SJSA1 (cell line): ENCODE measurements around the gene FMNL2. TPM values are rescaled to one million over a fixed set of nuclear protein-coding genes. Genes with fewer than 3 reads are reported as not detected.
A peak's percentile ranks its signal among the peaks of the same experiment; 100 is the strongest.

Experiments
- DNase-seq, 2 experiments: peaks; one replicate each; pipeline ENCODE4 v3.0.0-alpha.2; 2015 to 2020; ENCODE audit warnings: low spot score in 2 of 2, low read depth in 1 of 2
- H3K27ac ChIP-seq: fragments of 250-450 bp; sonication (Bioruptor Pico); 2 replicates; pipeline ENCODE4 v1.5.1; 2020; ENCODE audit warnings: mild to moderate bottlenecking, moderate library complexity
- H3K27me3 ChIP-seq: fragments of 250-450 bp; sonication (Bioruptor Pico); replicated peaks from 2 replicates; pipeline ENCODE4 v1.5.1; 2020; ENCODE audit warnings: mild to moderate bottlenecking, moderate library complexity
- H3K36me3 ChIP-seq: fragments of 250-450 bp; sonication (Bioruptor Pico); 2 replicates; pipeline ENCODE4 v1.5.1; 2020; ENCODE audit warnings: mild to moderate bottlenecking
- H3K4me1 ChIP-seq: fragments of 250-450 bp; sonication (Bioruptor Pico); replicated peaks from 2 replicates; pipeline ENCODE4 v1.6.1; 2021; ENCODE audit warnings: mild to moderate bottlenecking
- H3K4me3 ChIP-seq: fragments of 250-450 bp; sonication (Bioruptor Pico); 2 replicates; pipeline ENCODE4 v1.5.1; 2020; ENCODE audit warnings: mild to moderate bottlenecking
- H3K9me3 ChIP-seq: fragments of 250-450 bp; sonication (Bioruptor Pico); replicated peaks from 2 replicates; pipeline ENCODE4 v1.5.1; 2020; ENCODE audit warnings: mild to moderate bottlenecking
- total RNA-seq: library from RNA; depleted of rRNA; stranded (reverse); fragments of >200 nt; shearing (Covaris generic); gene quantifications from 2 replicates; pipeline ENCODE4 v1.2.3, GENCODE V29; 2014

The FMNL2 gene
- total RNA-seq, 1 experiment from 2014 or later: 12.9 TPM

DNA sequence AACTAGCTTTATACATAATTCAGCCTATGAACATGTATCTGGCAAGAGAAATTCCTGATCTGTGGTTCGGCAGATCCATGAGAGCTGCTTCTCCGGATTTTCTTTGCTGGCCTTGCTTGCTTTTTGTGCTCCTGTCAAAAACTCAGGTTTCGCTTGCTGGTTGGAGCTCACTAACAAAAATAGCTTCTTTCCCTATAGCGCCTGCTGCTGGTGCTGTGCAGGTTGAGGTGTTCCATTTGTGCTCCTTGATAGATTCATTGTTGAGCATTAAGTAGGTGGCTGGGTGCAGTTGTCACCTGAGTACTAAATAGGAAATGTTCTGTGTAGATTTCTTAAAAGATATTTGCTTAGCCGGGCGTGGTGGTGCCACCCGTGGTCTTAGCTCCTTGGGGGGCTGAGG is 234.2 kb downstream of the FMNL2 start:
- Histone ChIP-seq H3K4me1 (peaks cover 4% of the 10 kb centered on the region; the same call in 1 of the 2 replicates), H3K36me3 (no peaks in the 10 kb centered on the region), H3K27ac (no peak overlapping the region), H3K9me3 (no peaks in the 10 kb centered on the region), H3K4me3 (no peak overlapping the region), H3K27me3 (no peaks in the 10 kb centered on the region)
- DNase-seq: no peak

DNA sequence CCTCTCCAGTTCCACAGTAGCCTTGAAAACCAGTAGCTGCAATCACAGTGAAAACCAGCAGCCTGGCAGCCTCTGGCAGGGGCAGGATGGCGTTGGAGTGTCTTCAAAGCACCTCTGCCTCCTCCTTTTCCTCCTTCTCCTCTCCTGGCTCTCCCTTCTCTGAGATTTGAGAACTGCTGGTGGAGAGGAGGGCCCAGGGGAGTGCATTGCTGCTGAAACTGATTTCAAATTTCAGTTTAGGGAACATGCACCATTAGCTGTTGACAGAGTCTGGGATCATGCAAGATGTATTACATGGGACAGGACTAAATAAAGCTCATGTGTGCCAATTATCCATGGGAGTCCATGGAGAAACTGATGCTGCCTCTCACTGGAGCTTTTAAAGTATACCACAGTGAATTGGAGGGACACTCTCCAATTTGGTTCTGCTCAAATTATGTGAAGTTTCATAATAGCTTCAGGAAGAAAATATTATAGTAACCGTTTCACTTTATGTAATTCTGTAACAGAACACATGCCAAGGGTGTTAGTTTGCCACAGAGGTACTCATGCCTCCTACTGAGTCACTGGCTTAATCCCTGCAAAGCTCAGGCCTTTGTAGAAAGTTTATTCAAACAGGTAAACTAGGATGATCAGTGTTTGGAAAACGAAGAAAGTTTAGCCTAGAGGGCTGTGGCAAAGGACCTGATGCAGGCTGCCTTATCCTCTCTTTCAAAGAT is 236.2 kb downstream of the FMNL2 start:
- H3K9me3 ChIP-seq: no peaks in the 10 kb centered on the region
- no peaks in the 10 kb centered on the region for H3K36me3 ChIP-seq
- DNase-seq: no peak
- no peaks in the 10 kb centered on the region for H3K27me3 ChIP-seq
- H3K4me3 ChIP-seq: no peak overlapping the region
- H3K4me1 ChIP-seq: peaks cover 4% of the 10 kb centered on the region; the same call in 1 of the 2 replicates
- H3K27ac ChIP-seq: no peak overlapping the region

DNA sequence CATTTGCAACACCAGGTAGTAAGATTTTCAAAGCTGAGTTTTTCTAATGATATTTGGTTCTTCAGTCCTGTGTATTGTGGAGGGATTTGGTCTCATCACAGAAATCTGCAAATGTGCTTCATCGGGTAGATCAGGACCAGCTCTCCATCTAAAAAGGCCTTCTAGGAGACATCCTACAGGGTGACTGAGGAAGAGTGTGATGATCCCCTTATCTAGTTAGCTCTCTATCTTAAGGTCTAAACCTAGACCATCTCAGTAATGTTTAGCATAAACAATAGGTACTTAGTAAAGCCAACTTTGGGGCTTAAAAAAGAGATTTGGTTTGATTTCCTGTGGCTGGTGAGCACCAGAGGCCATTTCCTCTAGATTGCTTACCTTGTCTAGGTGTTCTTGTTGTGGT is 237.1 kb downstream of the FMNL2 start:
- no peak overlapping the region for H3K27ac ChIP-seq
- no peaks in the 10 kb centered on the region for H3K27me3 ChIP-seq
- no peak for DNase-seq
- H3K36me3 ChIP-seq: no peaks in the 10 kb centered on the region
- no peak overlapping the region for H3K4me3 ChIP-seq
- no peaks in the 10 kb centered on the region for H3K9me3 ChIP-seq
- H3K4me1 ChIP-seq: peaks cover 4% of the 10 kb centered on the region; the same call in 1 of the 2 replicates

DNA sequence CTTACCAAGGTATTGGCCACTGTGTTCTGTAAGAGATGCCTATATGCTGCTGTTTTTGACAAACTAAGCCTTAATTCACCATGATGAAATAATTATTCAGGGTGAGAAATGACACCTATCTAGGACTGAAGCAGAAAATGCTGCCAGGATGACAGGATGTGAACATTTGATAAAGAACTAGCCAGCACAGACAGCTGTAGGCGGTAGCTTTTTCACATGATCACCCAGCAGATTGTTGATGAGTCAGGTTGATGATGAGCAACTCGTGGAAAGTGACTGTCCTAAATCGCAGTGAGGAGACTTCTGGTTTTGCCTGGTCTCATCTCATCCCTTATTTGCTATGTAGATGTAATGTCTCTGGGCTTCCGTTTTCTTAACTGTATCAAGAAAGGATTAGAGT is 238.2 kb downstream of the FMNL2 start:
- H3K9me3 ChIP-seq: no peaks in the 10 kb centered on the region
- peaks cover 4% of the 10 kb centered on the region; the same call in 1 of the 2 replicates for H3K4me1 ChIP-seq
- H3K36me3 ChIP-seq: no peaks in the 10 kb centered on the region
- DNase-seq: no peak
- H3K27me3 ChIP-seq: no peaks in the 10 kb centered on the region
- no peak overlapping the region for H3K27ac ChIP-seq
- no peak overlapping the region for H3K4me3 ChIP-seq

DNA sequence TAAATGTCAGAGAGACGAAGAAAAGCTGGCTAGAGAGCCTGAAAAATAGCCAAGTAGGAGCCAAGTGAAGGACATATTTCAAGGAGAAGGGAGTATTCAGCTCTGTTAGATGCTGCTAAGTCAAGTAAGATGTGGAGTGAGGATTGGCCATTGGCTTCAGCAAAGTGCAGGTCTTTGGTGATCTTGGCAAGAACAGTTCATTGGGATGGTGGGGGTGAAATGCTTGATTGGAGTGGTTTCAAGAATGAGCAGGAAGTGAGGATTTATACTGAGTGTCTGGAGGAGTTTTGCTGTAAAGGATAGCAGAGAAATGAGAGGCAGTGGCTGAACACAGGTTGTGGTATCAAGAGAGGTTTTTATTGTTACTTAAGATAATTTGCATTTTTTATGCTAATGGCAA is 242.6 kb downstream of the FMNL2 start:
- H3K36me3 ChIP-seq: no peaks in the 10 kb centered on the region
- H3K9me3 ChIP-seq: no peaks in the 10 kb centered on the region
- H3K27me3 ChIP-seq: no peaks in the 10 kb centered on the region
- DNase-seq: no peak
- H3K4me3 ChIP-seq: no peak overlapping the region
- H3K27ac ChIP-seq: no peak overlapping the region
- H3K4me1 ChIP-seq: peaks cover 10% of the 10 kb centered on the region

DNA sequence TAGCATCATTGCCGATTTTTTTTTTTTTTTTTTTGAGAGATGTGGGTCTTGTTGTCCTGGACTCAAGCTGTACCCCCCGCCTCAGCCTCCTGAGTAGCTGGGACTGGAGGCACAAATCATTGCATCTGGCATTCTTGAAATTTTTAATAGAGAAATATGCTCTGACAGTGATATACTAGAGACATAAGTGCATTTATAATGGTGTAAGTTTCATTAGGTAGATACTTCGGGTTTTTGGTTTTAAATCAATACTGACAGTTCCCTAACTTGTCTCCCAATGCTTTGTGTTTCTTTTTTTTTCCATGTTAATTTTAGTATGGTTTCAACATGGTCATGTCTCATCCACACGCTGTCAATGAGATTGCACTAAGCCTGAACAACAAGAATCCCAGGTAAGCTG is 243.6 kb downstream of the FMNL2 start:
- H3K27me3 ChIP-seq: no peaks in the 10 kb centered on the region
- H3K27ac ChIP-seq: no peak overlapping the region
- H3K36me3 ChIP-seq: no peaks in the 10 kb centered on the region
- no peak overlapping the region for H3K4me3 ChIP-seq
- peaks cover 10% of the 10 kb centered on the region for H3K4me1 ChIP-seq
- H3K9me3 ChIP-seq: no peaks in the 10 kb centered on the region
- DNase-seq: no peak

DNA sequence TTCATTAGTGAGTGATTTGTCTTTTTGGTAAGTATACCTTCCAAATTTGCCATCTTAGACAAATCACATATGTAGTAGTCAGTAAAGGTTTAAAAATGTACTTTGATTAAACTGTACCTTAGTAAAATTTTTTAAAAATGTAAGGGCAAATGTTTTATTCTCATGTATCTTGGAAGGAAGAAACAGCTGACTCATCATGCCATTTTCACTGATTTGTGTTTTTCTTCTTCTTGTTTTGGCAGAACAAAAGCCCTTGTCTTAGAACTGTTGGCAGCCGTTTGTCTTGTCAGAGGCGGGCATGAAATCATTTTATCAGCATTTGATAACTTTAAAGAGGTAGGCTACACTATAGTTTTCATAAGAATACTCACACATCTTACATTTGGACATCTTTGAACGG is 245.7 kb downstream of the FMNL2 start:
- no peak for DNase-seq
- H3K9me3 ChIP-seq: no peaks in the 10 kb centered on the region

DNA sequence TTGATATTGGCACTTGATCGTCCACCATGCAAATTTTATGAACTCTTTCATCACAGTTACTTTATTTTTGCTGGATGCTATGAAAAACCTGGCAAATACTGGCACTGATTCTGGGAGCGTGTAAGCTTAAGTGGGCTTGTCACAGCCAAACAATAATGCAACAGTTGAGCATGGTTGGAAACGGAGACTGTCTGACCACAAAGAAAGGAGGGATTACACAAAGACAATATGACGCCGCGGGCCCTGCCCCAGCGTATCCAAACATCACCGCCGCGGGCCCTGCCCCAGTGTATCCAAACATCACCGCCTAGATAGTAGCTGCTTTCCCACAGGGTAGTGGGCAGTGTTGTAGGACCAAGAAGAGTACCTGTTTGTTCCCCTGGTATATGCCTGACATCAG is 246.4 kb downstream of the FMNL2 start:
- Histone ChIP-seq H3K4me1 (peaks cover 21% of the 10 kb centered on the region), H3K27me3 (no peaks in the 10 kb centered on the region), H3K4me3 (no peak overlapping the region), H3K27ac (peak overlapping the region; percentile 19), H3K9me3 (no peaks in the 10 kb centered on the region), H3K36me3 (no peaks in the 10 kb centered on the region)
- peak; percentile 30 to 48 for DNase-seq

More for the DNA sequence above, 245.7 kb downstream of the FMNL2 start:
- peak overlapping the region; percentile 19 for H3K27ac ChIP-seq
- no peak overlapping the region for H3K4me3 ChIP-seq
- H3K4me1 ChIP-seq: peaks cover 15% of the 10 kb centered on the region
- H3K27me3 ChIP-seq: no peaks in the 10 kb centered on the region
- no peaks in the 10 kb centered on the region for H3K36me3 ChIP-seq

DNA sequence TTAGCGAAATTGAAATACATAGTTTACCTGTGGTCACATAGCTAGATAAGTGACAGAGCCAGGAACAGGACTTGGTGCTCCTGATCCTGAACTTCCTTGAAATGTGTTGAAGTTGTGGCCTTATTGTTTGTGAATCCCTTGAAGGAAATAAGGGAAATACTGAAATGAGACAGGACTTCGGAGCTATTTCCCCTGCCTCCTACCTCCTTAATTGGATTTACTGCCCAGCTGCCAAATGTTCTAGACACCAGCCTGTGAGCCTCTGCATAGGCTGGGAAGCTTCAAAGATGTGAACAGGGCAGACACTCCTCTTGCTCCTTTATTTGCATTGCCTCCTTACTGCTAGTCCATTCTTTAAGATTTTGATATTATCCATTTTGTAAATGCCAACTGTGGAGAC is 247.1 kb downstream of the FMNL2 start:
- H3K4me1 ChIP-seq: peaks cover 28% of the 10 kb centered on the region
- no peaks in the 10 kb centered on the region for H3K9me3 ChIP-seq
- no peak for DNase-seq
- no peak overlapping the region for H3K27ac ChIP-seq
- no peaks in the 10 kb centered on the region for H3K27me3 ChIP-seq
- no peaks in the 10 kb centered on the region for H3K36me3 ChIP-seq
- no peak overlapping the region for H3K4me3 ChIP-seq

DNA sequence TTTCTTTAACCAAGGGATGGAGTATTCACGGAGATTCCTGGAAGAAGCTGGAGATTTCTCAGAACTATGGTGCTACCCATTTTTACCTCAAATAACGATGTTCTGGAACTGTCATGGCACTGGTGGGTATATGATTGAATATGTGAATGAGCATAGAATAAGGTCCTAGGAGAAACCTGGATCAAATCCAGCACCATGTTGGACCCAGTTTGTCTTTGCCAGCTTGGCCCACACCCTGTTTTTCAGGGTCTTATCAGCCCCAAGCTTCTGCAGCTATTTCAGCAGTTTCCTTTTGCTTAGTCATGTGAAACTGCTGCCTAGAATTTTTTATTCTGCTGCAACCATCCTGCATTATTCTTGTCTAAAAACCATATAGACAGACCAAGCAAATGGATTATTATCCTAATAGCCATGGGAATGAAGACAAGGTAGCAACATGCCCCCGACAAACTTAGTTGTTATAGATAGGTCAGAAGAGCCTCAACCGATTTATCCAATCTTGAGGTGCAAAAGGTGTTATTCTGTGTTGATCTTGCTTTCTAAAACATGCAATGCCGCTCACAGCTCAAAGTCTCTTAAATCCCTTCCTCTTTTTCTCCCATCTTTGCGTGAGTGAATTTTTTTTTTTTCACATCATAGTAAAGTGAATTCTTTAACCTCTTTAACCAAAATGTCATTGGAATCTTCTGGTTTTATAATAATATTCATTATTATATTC is 248.7 kb downstream of the FMNL2 start:
- H3K9me3 ChIP-seq: no peaks in the 10 kb centered on the region
- no peak overlapping the region for H3K27ac ChIP-seq
- DNase-seq: no peak
- H3K4me3 ChIP-seq: no peak overlapping the region
- peaks cover 36% of the 10 kb centered on the region for H3K4me1 ChIP-seq
- H3K36me3 ChIP-seq: no peaks in the 10 kb centered on the region
- H3K27me3 ChIP-seq: no peaks in the 10 kb centered on the region

DNA sequence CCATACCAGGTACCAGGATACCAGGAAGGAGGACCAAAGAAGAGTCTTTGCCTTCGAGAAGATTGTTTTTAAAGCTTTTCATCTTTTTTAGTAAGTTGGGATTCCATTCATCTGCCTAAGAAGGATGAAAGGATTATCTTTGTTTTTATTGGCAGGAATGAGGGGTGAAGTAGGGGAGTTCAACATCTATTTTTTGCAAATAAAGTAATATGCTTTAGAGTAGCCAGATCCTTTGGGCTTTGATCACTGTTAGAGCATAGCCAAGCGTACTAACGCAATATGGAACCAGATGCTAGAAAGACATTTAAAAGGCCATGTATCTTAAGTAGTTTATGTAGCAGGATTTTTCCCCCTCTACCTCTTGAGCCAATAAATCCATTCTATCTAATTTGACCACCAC is 249.3 kb downstream of the FMNL2 start:
- DNase-seq: no peak
- H3K27ac ChIP-seq: no peak overlapping the region
- peaks cover 36% of the 10 kb centered on the region for H3K4me1 ChIP-seq

DNA sequence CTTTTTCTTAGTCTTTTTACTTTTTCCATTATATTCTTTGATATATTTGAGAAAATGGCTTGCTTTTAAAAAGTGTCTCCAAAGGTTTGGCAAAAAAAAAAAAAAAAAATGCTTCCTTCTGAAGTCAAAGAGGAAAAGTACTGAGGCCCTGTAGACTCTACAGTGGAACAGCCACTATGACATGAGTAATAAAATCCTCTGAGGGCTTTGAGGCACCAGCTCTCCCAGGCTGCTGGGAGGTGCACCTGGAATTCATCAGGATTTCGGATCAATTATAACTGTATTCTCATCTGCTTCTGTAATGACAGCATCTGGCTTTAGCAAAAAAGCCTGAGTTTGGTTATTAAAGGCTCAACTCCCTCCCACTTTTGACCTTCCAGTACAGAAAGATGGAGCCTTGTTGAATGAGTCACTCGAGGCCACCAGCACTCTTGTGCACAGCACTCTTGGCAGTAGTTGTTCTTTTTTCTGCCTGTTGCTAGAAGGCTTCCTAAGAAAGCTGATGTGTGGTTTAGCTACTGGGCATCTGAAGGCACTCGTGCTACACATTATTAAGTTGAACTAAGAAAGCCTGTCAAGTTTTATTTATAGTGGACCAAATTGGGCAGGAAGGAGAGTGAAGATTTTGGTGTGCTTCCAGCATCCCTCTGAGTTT is 251.0 kb downstream of the FMNL2 start:
- peaks cover 34% of the 10 kb centered on the region for H3K4me1 ChIP-seq
- no peak overlapping the region for H3K27ac ChIP-seq
- DNase-seq: peak; percentile 66 to 69
- no peaks in the 10 kb centered on the region for H3K27me3 ChIP-seq
- H3K4me3 ChIP-seq: no peak overlapping the region
- no peaks in the 10 kb centered on the region for H3K36me3 ChIP-seq
- no peaks in the 10 kb centered on the region for H3K9me3 ChIP-seq

More for the DNA sequence above, 249.3 kb downstream of the FMNL2 start:
- H3K4me3 ChIP-seq: no peak overlapping the region
- no peaks in the 10 kb centered on the region for H3K36me3 ChIP-seq
- no peaks in the 10 kb centered on the region for H3K9me3 ChIP-seq
- H3K27me3 ChIP-seq: no peaks in the 10 kb centered on the region

DNA sequence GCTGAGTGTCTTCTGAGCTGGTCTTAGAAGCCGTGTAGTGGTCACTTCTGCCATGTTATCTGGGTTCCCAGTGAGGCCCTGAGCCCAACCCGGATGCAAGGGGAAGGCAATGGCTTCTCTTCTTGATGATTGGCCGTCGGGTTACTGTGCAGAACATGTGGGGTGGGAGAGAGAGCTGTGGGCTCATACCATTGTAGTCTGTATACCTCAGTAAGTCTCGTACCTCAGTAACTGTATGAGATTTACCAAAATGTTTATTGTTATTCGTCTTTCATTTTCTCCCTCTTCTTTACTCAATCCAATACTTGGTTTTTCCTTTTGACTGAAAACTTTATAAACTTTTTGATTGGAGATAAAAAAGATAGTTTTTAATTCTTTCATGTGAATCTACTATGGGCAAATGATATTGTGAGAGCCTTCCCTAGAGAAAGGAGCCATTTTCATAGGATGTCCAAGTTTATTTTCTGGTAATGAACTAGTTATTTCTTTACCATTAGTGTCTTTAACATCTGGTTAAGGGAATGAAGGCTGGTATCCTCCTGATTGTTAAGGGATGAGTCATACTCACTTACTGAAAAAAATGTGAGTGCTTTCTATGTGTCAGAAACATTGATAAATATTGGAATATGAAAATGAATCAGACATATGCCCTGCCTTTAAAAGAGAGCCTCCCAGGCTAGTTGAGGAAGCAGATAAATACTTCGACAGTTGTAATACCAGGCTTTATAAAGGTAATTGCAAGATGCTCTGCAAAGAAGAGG is 252.4 kb downstream of the FMNL2 start:
- Histone ChIP-seq H3K27me3 (no peaks in the 10 kb centered on the region), H3K4me3 (no peak overlapping the region), H3K27ac (no peak overlapping the region), H3K4me1 (peaks cover 26% of the 10 kb centered on the region), H3K36me3 (no peaks in the 10 kb centered on the region), H3K9me3 (no peaks in the 10 kb centered on the region)
- DNase-seq: no peak
